ENCODE results near the gene KRT84.

Gene KRT84

DNA sequence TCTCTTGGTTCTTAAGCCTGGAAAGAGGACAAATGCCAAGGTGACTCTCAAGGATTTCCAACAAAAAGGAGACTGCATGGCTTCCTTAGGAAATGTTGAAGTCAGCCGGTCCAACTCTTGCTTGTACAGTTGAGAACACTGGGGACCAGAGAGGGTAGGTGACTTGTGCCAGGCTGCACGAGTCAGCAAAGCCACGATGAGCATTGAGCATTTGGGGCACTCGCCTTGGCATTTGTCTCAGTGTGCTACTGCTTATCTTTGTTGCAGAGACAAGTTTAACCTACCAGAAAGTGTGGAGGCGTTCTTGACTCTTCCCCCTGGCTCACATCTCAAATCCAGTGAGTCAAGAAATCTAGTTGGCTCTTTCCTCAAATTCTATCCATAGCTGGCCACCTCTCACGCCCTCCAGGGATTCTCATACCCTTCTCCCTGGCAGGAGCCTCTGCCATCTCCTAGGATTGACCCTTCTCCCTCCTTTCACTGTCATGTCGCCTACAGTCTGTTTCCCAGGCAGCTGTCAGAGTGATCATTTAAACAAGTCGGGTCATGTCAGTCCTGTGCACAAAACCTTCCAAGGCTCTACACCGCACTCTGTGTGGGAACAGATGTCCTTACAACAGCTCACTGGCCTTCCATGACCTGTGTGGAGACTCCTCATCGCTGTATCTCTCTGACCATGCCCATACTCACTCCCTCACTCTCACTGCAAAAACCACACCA, 47.1 kb downstream of the KRT84 start:
- ATAC-seq, result no peak
- Mint-ChIP-seq H3K27me3 (no peaks in the 10 kb centered on the region), H3K9me3 (no peaks in the 10 kb centered on the region), H3K4me1 (peaks cover 8% of the 10 kb centered on the region), H3K36me3 (ENCODE audit: low read depth) (no peaks in the 10 kb centered on the region), H3K27ac (no peak overlapping the region), H3K4me3 (no peak overlapping the region)
- no peak for DNase-seq

GRCh38 chr12:52337054-52337453, 48.4 kb downstream of the KRT84 start:
- Mint-ChIP-seq H3K27me3 (peaks cover 2% of the 10 kb centered on the region), H3K4me1 (peaks cover 8% of the 10 kb centered on the region), H3K4me3 (no peak overlapping the region), H3K9me3 (no peaks in the 10 kb centered on the region), H3K36me3 (ENCODE audit: low read depth) (no peaks in the 10 kb centered on the region), H3K27ac (no peak overlapping the region)
- ATAC-seq (no peak), DNase-seq (no peak)

- Mint-ChIP-seq H3K27me3 (peaks cover 4% of the 10 kb centered on the region), H3K27ac (no peak overlapping the region), H3K4me1 (peaks cover 8% of the 10 kb centered on the region), H3K9me3 (no peaks in the 10 kb centered on the region), H3K36me3 (ENCODE audit: low read depth) (no peaks in the 10 kb centered on the region), H3K4me3 (no peak overlapping the region)
- ATAC-seq (no peak), DNase-seq (no peak)
These were observed 48.8 kb downstream of the KRT84 start for GRCh38 chr12:52336641-52337040.

DNA sequence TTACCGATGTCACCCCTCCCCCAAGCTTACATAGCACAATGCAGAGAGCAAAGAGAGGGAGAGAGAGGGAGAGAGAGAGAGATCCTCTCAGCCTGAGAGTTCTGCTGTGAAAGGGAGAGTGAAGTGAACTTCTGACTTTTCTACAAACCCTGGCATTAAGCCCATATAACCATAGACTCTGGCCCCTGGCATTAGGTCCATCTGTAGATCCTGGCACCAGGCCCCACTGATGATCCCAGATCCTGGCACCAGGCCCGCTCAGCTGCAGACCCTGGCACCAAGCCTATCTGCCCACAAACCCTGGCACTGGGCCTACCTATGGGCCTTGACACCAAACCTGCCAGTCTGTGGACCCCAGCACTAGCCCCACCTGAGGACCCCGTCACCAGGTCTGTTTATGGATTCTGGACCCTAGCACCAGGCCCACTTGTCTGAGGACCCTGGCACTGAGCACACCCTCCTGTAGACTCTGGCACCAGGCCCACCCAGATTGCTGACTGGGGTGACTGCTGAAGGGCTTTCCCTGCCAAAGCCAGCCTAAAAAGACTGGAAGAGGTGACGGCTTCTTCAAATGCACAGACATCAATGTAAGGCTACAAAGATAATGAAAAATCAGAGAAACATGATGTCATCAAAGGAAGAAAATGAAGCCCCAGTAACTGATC, 49.7 kb downstream of the KRT84 start:
- Mint-ChIP-seq H3K27me3 (peaks cover 4% of the 10 kb centered on the region), H3K4me3 (no peak overlapping the region), H3K4me1 (peaks cover 8% of the 10 kb centered on the region), H3K27ac (no peak overlapping the region), H3K36me3 (ENCODE audit: low read depth) (no peaks in the 10 kb centered on the region), H3K9me3 (no peaks in the 10 kb centered on the region)
- DNase-seq (no peak), ATAC-seq (no peak)

- Mint-ChIP-seq H3K9me3 (no peaks in the 10 kb centered on the region), H3K36me3 (ENCODE audit: low read depth) (no peaks in the 10 kb centered on the region), H3K27ac (no peak overlapping the region), H3K4me3 (no peak overlapping the region), H3K4me1 (peaks cover 8% of the 10 kb centered on the region), H3K27me3 (peaks cover 6% of the 10 kb centered on the region)
- no peak for DNase-seq
- ATAC-seq, result no peak
These were observed 51.3 kb downstream of the KRT84 start for GRCh38 chr12:52334185-52334584.

DNA sequence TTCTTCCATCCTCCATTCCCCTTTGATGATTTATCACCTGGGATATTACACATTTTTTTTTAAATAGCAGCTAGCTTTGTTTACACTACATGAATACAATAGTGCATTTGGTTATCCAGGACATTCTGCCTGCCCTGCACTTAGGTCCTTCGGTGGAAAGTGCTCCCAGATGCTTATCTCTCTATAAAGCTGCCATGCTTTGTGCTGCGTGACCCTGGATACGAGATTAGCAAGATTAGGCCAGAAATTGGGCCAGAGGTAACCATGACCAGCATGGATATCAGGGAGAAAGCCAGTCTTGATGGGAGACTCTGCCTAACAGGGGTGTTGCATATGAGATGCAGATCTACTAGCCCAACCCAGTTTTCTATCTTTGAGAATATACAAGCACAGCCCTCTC, 52.1 kb downstream of the KRT84 start:
- Mint-ChIP-seq H3K9me3 (no peaks in the 10 kb centered on the region), H3K4me1 (peaks cover 8% of the 10 kb centered on the region), H3K4me3 (no peak overlapping the region), H3K27me3 (peaks cover 6% of the 10 kb centered on the region), H3K27ac (no peak overlapping the region), H3K36me3 (ENCODE audit: low read depth) (no peaks in the 10 kb centered on the region)
- DNase-seq (no peak), ATAC-seq (no peak)

- no peaks in the 10 kb centered on the region for H3K36me3 Mint-ChIP-seq (ENCODE audit: low read depth)
These were observed 53.1 kb downstream of the KRT84 start for GRCh38 chr12:52332381-52332780.

GRCh38 chr12:52331833-52332232, 53.6 kb downstream of the KRT84 start:
- peaks cover 8% of the 10 kb centered on the region for H3K27me3 Mint-ChIP-seq
- no peak overlapping the region for H3K27ac Mint-ChIP-seq
- H3K4me1 Mint-ChIP-seq, result peaks cover 11% of the 10 kb centered on the region
- H3K4me3 Mint-ChIP-seq, result no peak overlapping the region
- DNase-seq (no peak), ATAC-seq (no peak)
- no peaks in the 10 kb centered on the region for H3K9me3 Mint-ChIP-seq
- H3K36me3 Mint-ChIP-seq (ENCODE audit: low read depth), result no peaks in the 10 kb centered on the region

More at GRCh38 chr12:52332381-52332780, 53.1 kb downstream of the KRT84 start:
- peaks cover 6% of the 10 kb centered on the region for H3K27me3 Mint-ChIP-seq
- H3K4me1 Mint-ChIP-seq, result peaks cover 11% of the 10 kb centered on the region
- DNase-seq (no peak), ATAC-seq (no peak)
- no peak overlapping the region for H3K4me3 Mint-ChIP-seq
- H3K27ac Mint-ChIP-seq, result no peak overlapping the region
- no peaks in the 10 kb centered on the region for H3K9me3 Mint-ChIP-seq

DNA sequence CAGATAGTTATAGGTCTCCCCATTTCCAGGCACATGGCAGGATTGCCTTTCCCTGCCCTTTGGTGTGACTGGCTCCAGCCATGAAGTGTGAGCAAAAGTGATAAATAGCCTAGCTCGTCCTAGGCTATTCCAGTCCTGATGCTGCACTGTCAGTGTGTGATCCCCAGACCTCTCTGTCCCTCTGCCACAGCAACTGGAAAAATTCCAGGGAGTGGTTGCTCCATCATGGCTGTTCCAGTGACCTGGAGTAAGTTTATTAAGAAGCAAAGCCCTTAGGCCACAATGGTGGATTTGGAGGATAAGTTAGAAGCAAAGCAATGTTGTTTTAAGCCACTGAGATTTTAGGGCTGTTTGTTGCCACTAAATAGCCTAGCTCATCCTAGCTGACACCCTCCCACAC, 54.4 kb downstream of the KRT84 start:
- Mint-ChIP-seq H3K4me1 (peaks cover 8% of the 10 kb centered on the region), H3K36me3 (ENCODE audit: low read depth) (no peaks in the 10 kb centered on the region), H3K27me3 (peaks cover 8% of the 10 kb centered on the region), H3K27ac (no peak overlapping the region), H3K4me3 (no peak overlapping the region), H3K9me3 (no peaks in the 10 kb centered on the region)
- ATAC-seq (no peak), DNase-seq (no peak)

DNA sequence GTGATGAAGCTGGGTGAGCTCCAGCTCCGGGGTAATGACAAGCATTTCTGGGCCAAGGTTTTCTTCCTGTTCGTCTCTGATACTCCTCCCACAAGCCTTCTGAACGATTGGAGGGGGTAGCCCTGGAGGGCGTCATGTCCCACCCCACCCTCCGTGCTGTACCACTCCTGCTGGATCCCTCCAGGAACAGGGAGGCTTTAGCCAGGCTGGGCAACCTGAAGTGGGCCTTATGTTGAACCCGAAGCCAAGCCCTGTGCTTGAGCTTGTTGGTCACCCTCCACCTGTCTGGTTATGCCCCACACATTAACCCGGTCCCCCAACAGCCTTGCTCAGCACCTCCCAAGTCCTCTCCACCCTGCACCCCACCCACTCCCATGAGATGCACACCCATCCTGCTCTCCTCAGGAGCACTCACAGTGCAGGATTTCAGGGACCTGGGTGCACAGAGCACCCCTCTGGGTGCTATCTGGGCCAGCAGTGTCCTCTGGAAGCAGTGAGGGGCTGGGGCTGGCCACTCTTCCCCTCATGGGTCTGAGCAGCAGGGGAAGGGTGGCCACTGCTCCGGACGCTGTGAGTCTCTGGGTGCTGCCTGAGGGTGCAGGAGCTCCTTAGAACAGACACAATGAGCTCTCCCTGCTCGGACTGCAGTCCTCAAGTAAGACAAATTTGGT, 57.5 kb downstream of the KRT84 start:
- H3K27ac Mint-ChIP-seq, result no peak overlapping the region
- peaks cover 8% of the 10 kb centered on the region for H3K4me1 Mint-ChIP-seq
- H3K27me3 Mint-ChIP-seq, result peaks cover 7% of the 10 kb centered on the region
- no peaks in the 10 kb centered on the region for H3K36me3 Mint-ChIP-seq (ENCODE audit: low read depth)
- no peaks in the 10 kb centered on the region for H3K9me3 Mint-ChIP-seq
- no peak overlapping the region for H3K4me3 Mint-ChIP-seq
- DNase-seq (no peak), ATAC-seq (no peak)
